Endothelial cell of umbilical vein (primary cell): ENCODE measurements around the gene ARHGAP15. TPM values are rescaled to one million over a fixed set of nuclear protein-coding genes. Genes with fewer than 3 reads are reported as not detected.

Experiments
- BruUV-seq: library from RNA; stranded (reverse); fragments of 400-500 nt; replicated peaks from 2 replicates; lab custom pipeline; 2021; lab: Mats Ljungman, UMichigan
- CTCF ChIA-PET: fragments of 300-600, 350-600 bp; sonication (Branson Sonifier 250); formaldehyde crosslinking; loops from one replicate; lab custom pipeline; 2021; ENCODE audit warnings: antibody characterized with exemption, inconsistent platforms; lab: Charles Lee
- POLR2A ChIA-PET: fragments of 300-600, 350-600 bp; sonication (Branson Sonifier 250); formaldehyde crosslinking; loops from one replicate; lab custom pipeline; 2021; ENCODE audit warnings: antibody characterized with exemption, inconsistent platforms; lab: Charles Lee
- DNase-seq: peaks from one replicate; pipeline ENCODE4 v3.0.0-alpha.2; 2011; ENCODE audit warnings: low read depth, low spot score
- FAIRE-seq: peaks from 2 replicates; lab custom pipeline; 2011; peaks lifted over from hg19 to GRCh38; lab: Jason Lieb, UNC
- H2AFZ ChIP-seq: 2 replicates; pipeline ENCODE4 v1.6.0; 2012; ENCODE audit warnings: low read depth, low read length, control low read depth, inconsistent platforms
- H3K27ac ChIP-seq: 2 replicates; pipeline ENCODE4 v1.5.1; 2011; ENCODE audit warnings: low read depth, mild to moderate bottlenecking, control low read depth, low read length, moderate library complexity; ENCODE audit not compliant: insufficient read depth
- H3K27me3 ChIP-seq, 2 experiments: 2 replicates each; pipeline versions ENCODE4 v1.6.0 to v1.6.1; 2011; ENCODE audit warnings: low read length in 2 of 2, mixed read lengths in 1 of 2; ENCODE audit not compliant: control insufficient read depth in 2 of 2, insufficient read depth in 2 of 2
- H3K36me3 ChIP-seq, 2 experiments: 2 replicates in 1 of 2; 3 replicates in 1 of 2; pipeline ENCODE4 v1.5.1; 2011; ENCODE audit warnings: low read length in 2 of 2, mild to moderate bottlenecking in 1 of 2, moderate library complexity in 1 of 2; ENCODE audit not compliant: control insufficient read depth in 2 of 2, insufficient read depth in 2 of 2; ENCODE audit errors: extremely low read depth in 1 of 2
- H3K4me1 ChIP-seq: 3 replicates; pipeline ENCODE4 v1.5.1; 2011; ENCODE audit warnings: mild to moderate bottlenecking, low read length; ENCODE audit not compliant: control insufficient read depth, insufficient read depth; ENCODE audit errors: extremely low read depth
- H3K4me2 ChIP-seq: 2 replicates; pipeline ENCODE4 v1.6.1; 2011; ENCODE audit warnings: low read length, control low read depth, mixed read lengths; ENCODE audit not compliant: insufficient read depth
- H3K4me3 ChIP-seq, 3 experiments: fragments of 200-600 bp in 1 of 3; sonication (generic), shearing (Covaris generic) in 1 of 3; replicated peaks in 1 of 3; 2 replicates each; pipeline ENCODE4 v1.5.1; 2011 to 2016; ENCODE audit warnings: control low read depth in 3 of 3, low read length in 3 of 3, mild to moderate bottlenecking in 2 of 3, inconsistent platforms in 1 of 3, low read depth in 1 of 3, moderate library complexity in 1 of 3; ENCODE audit not compliant: insufficient read depth in 1 of 3
- H3K79me2 ChIP-seq: 2 replicates; pipeline ENCODE4 v1.6.0; 2012; ENCODE audit warnings: low read length, inconsistent platforms; ENCODE audit not compliant: control insufficient read depth, insufficient read depth
- H3K9ac ChIP-seq: replicated peaks from 2 replicates; pipeline ENCODE3; 2011; ENCODE audit warnings: low read length, control low read depth; ENCODE audit not compliant: insufficient read depth; ENCODE audit errors: extremely low read depth
- H3K9me1 ChIP-seq: replicated peaks from 3 replicates; pipeline ENCODE4 v1.6.0; 2011; ENCODE audit warnings: mild to moderate bottlenecking, low read length; ENCODE audit not compliant: control insufficient read depth, insufficient read depth; ENCODE audit errors: extremely low read depth
- H3K9me3 ChIP-seq: replicated peaks from 2 replicates; pipeline ENCODE4 v1.5.1; 2012; ENCODE audit warnings: low read length, inconsistent platforms; ENCODE audit not compliant: control insufficient read depth, insufficient read depth
- H4K20me1 ChIP-seq: replicated peaks from 2 replicates; pipeline ENCODE3; 2011; ENCODE audit warnings: mild to moderate bottlenecking, low read length; ENCODE audit not compliant: control insufficient read depth, insufficient read depth; ENCODE audit errors: extremely low read depth
- EZH2 ChIP-seq: IDR thresholded peaks from 2 replicates; pipeline ENCODE4 v1.6.1; 2012; ENCODE audit warnings: borderline replicate concordance, low read depth, mild to moderate bottlenecking, moderate library complexity, low read length, inconsistent platforms; ENCODE audit not compliant: severe bottlenecking
- FOS ChIP-seq: IDR thresholded peaks from 2 replicates; pipeline ENCODE4 v1.6.1; 2011; ENCODE audit warnings: mild to moderate bottlenecking, low read length, moderate library complexity, borderline replicate concordance; ENCODE audit not compliant: insufficient read depth
- GATA2 ChIP-seq: IDR thresholded peaks from 2 replicates; pipeline ENCODE4 v1.7.0; 2011; ENCODE audit warnings: low read depth, mild to moderate bottlenecking, moderate library complexity, mixed read lengths, low read length; ENCODE audit not compliant: insufficient read length, insufficient read depth
- JUN ChIP-seq: IDR thresholded peaks from 2 replicates; pipeline ENCODE4 v1.6.1; 2011; ENCODE audit warnings: borderline replicate concordance, low read depth; ENCODE audit not compliant: insufficient read length, insufficient read depth
- MAX ChIP-seq: IDR thresholded peaks from 2 replicates; pipeline ENCODE4 v1.6.1; 2011; ENCODE audit not compliant: insufficient read depth, insufficient read length
- MYC ChIP-seq: IDR thresholded peaks from one replicate; pipeline ENCODE4 v1.6.1; 2011; ENCODE audit warnings: mild to moderate bottlenecking, low read depth, low read length
- POLR2A ChIP-seq: IDR thresholded peaks from 2 replicates; pipeline ENCODE4 v1.6.1; 2012; ENCODE audit warnings: low read depth, mild to moderate bottlenecking, control low read depth, low read length
- POLR2AphosphoS5 ChIP-seq: IDR thresholded peaks from 2 replicates; pipeline ENCODE4 v1.6.1; 2012; ENCODE audit warnings: low read depth, mild to moderate bottlenecking, control low read depth, low read length, moderate library complexity; ENCODE audit not compliant: insufficient read depth
- dilution Hi-C: fragments of 300-500 bp; cut with MboI; formaldehyde crosslinking; loops from one replicate; pipeline ENCODE4 v1.15.0; 2019; ENCODE audit warnings: low sequenced_read_pairs; ENCODE audit not compliant: extremely low pct_ligation_motif_present
- intact Hi-C: fragments of 100-400 bp; cut with micrococcal nuclease; formaldehyde crosslinking; loops from one replicate; pipeline ENCODE4 v1.10.0; 2022
- polyA plus RNA-seq, 4 experiments: library from polyadenylated mRNA; depleted of rRNA in 3 of 4; stranded (reverse) in 3 of 4; unstranded in 1 of 4; fragments of >200 nt; gene quantifications; 2 replicates each; pipeline versions ENCODE4 v1.2.1 to v1.2.3, GENCODE V29; 2011 to 2012; ENCODE audit warnings: missing spikeins in 1 of 4
- total RNA-seq: library from RNA; stranded (reverse); gene quantifications from 2 replicates; pipeline ENCODE4 v1.2.3, GENCODE V29; 2021
- TF ChIP-seq, protein P1 (sequence below), 2 donors: IDR thresholded peaks; 1 replicate in 1 of 2; 2 replicates in 1 of 2; pipeline ENCODE4 v1.5.1; 2011; ENCODE audit warnings: low read length in 2 of 2, mild to moderate bottlenecking in 2 of 2, moderate library complexity in 2 of 2, control low read depth in 1 of 2, inconsistent platforms in 1 of 2, low read depth in 1 of 2; ENCODE audit not compliant: insufficient read depth in 1 of 2; ENCODE audit errors: extremely low read depth in 1 of 2

ARHGAP15 gene
- total and polyA plus RNA-seq, 2 donors (not counting 3 experiments of a cell fraction or from before 2014, with no cell fraction given) = not detected

DNA sequence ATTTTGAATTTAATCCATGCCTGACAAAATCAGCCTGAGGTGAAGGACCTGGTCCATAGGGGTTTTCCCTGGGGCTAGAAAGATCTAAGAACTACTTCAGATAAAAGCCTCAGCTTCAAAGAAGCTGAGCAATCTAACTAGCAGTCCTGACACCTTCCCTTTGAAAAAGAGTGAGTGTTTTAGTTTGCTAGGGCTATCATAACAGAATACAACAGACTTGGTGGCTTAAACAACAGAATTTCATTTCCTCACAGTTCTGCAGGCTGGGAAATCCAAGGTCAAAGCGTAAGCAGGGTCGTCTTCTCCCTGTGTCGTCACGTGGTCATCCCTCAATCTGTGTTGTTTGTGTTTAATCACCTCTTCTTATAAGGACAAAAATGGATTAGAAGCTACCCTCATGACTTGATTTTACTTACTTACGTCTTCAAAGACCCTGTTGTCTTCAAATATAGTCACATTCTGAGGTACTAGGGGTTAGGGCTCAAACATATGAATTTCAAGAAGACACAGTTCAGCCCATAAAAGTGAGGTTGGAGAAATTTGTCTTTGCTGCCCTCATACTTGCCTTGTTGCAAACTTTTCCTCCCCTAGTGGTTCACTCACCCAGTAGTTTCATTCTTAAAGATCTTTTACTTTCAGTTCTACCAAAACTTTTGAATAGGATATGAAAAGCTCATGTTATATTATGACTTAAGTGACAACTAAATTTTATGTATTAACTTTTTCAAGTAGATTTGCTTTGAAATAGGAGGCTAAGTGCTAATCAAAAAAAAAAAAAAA is 673.8 kb downstream of the ARHGAP15 start:
- intact Hi-C loops = no loop called here
- no peak for TF ChIP-seq MAX
- TF ChIP-seq POLR2AphosphoS5 = no peak
- TF ChIP-seq, protein P1, sequence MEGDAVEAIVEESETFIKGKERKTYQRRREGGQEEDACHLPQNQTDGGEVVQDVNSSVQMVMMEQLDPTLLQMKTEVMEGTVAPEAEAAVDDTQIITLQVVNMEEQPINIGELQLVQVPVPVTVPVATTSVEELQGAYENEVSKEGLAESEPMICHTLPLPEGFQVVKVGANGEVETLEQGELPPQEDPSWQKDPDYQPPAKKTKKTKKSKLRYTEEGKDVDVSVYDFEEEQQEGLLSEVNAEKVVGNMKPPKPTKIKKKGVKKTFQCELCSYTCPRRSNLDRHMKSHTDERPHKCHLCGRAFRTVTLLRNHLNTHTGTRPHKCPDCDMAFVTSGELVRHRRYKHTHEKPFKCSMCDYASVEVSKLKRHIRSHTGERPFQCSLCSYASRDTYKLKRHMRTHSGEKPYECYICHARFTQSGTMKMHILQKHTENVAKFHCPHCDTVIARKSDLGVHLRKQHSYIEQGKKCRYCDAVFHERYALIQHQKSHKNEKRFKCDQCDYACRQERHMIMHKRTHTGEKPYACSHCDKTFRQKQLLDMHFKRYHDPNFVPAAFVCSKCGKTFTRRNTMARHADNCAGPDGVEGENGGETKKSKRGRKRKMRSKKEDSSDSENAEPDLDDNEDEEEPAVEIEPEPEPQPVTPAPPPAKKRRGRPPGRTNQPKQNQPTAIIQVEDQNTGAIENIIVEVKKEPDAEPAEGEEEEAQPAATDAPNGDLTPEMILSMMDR (IDR thresholded peaks at IDR 0.05; ENCODE audit: extremely low read depth in 1 of 2, insufficient read depth in 1 of 2, low read depth in 1 of 2, low read length in 2 of 2) = no peak
- no peak for TF ChIP-seq POLR2A
- no peaks in the 10 kb centered on the region for H3K9me1 ChIP-seq
- H3K36me3 ChIP-seq = no peaks in the 10 kb centered on the region
- H3K9ac ChIP-seq = no peak overlapping the region
- BruUV-seq = no TSS peak
- no peak for DNase-seq
- no peak overlapping the region for H3K4me3 ChIP-seq
- H3K27ac ChIP-seq = no peak overlapping the region
- H3K4me2 ChIP-seq = no peak overlapping the region
- H3K27me3 ChIP-seq = peaks cover 0 to 2% of the 10 kb centered on the region in 2 experiments
- dilution Hi-C loops = no loop called here
- no peaks in the 10 kb centered on the region for H3K79me2 ChIP-seq
- H3K4me1 ChIP-seq = no peaks in the 10 kb centered on the region
- CTCF ChIA-PET = no interaction called here
- no peak overlapping the region for H2AFZ ChIP-seq
- H4K20me1 ChIP-seq = no peaks in the 10 kb centered on the region
- POLR2A ChIA-PET = no interaction called here
- H3K9me3 ChIP-seq = no peaks in the 10 kb centered on the region
- no peak for FAIRE-seq

GRCh38 chr2:143803936-143804335 is 674.7 kb downstream of the ARHGAP15 start:
- FAIRE-seq (no peak), DNase-seq (no peak)
- Histone ChIP-seq H3K9me1 (no peaks in the 10 kb centered on the region), H3K27me3 (peaks cover 0 to 2% of the 10 kb centered on the region in 2 experiments), H2AFZ (no peak overlapping the region), H3K9me3 (no peaks in the 10 kb centered on the region), H3K79me2 (no peaks in the 10 kb centered on the region), H3K4me3 (no peak overlapping the region), H3K4me1 (no peaks in the 10 kb centered on the region), H3K4me2 (no peak overlapping the region), H3K27ac (no peak overlapping the region), H3K36me3 (no peaks in the 10 kb centered on the region), H4K20me1 (no peaks in the 10 kb centered on the region), H3K9ac (no peak overlapping the region)
- dilution Hi-C loops = no loop called here
- intact Hi-C loops = no loop called here
- CTCF ChIA-PET = no interaction called here
- POLR2A ChIA-PET = no interaction called here
- TF ChIP-seq, protein P1 (IDR thresholded peaks at IDR 0.05; ENCODE audit: extremely low read depth in 1 of 2, insufficient read depth in 1 of 2, low read depth in 1 of 2, low read length in 2 of 2) = no peak
- TF ChIP-seq JUN (no peak), POLR2AphosphoS5 (no peak), MYC (no peak), FOS (no peak), GATA2 (no peak), POLR2A (no peak), EZH2 (no peak)
- no TSS peak for BruUV-seq
